BE2C (cell line): ENCODE measurements around the gene PHC3.
"Not testable (repeated sequence)": the region's sequence is repeated elsewhere in the genome, so short reads cannot be mapped to it uniquely, and the experiment has no call there.

Experiments used
- DNase-seq: peaks from one replicate; pipeline ENCODE4 v3.0.0-alpha.2; 2020
- H3K27me3 ChIP-seq: fragments of 250-450 bp; sonication (Bioruptor Pico); 2 replicates; pipeline ENCODE4 v1.5.1; 2020; ENCODE audit warnings: mild to moderate bottlenecking
- H3K36me3 ChIP-seq: fragments of 250-450 bp; sonication (Bioruptor Pico); 2 replicates; pipeline ENCODE4 v1.5.1; 2020; ENCODE audit warnings: mild to moderate bottlenecking
- H3K4me1 ChIP-seq: fragments of 250-450 bp; sonication (Bioruptor Pico); 2 replicates; pipeline ENCODE4 v1.5.1; 2020
- H3K4me3 ChIP-seq: 2 replicates; pipeline ENCODE4 v1.5.1; 2011; ENCODE audit warnings: low read depth, low read length
- H3K9me3 ChIP-seq: fragments of 250-450 bp; sonication (Bioruptor Pico); 2 replicates; pipeline ENCODE4 v1.5.1; 2020
- CTCF ChIP-seq: IDR thresholded peaks from 2 replicates; pipeline ENCODE4 v1.5.1; 2012; ENCODE audit warnings: mild to moderate bottlenecking, low read depth, low read length

PHC3 gene

DNA sequence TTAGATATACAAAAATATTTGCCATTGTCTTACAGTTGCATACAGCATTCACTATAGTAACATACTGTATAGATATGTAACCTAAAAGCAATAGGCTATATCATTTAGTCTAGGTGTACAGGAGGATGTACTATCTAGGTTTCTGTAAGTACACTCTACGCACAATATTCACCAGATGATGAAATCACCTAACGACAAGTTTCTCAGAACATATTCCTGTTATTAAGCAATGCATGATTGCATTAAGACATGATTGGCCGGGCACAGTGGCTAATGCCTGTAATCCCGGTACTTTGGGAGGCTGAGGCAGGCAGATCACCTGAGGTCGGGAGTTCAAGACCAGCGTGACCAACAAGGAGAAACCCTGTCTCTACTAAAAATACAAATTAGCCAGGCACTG, 26.2 kb upstream of the PHC3 start:
- H3K4me1 ChIP-seq = peaks cover 3% of the 10 kb centered on the region; the same call in 1 of the 2 replicates
- no peaks in the 10 kb centered on the region for H3K36me3 ChIP-seq
- H3K4me3 ChIP-seq = no peak overlapping the region
- no peaks in the 10 kb centered on the region for H3K9me3 ChIP-seq
- TF ChIP-seq CTCF = no peak
- no peaks in the 10 kb centered on the region for H3K27me3 ChIP-seq
- DNase-seq = no peak

DNA sequence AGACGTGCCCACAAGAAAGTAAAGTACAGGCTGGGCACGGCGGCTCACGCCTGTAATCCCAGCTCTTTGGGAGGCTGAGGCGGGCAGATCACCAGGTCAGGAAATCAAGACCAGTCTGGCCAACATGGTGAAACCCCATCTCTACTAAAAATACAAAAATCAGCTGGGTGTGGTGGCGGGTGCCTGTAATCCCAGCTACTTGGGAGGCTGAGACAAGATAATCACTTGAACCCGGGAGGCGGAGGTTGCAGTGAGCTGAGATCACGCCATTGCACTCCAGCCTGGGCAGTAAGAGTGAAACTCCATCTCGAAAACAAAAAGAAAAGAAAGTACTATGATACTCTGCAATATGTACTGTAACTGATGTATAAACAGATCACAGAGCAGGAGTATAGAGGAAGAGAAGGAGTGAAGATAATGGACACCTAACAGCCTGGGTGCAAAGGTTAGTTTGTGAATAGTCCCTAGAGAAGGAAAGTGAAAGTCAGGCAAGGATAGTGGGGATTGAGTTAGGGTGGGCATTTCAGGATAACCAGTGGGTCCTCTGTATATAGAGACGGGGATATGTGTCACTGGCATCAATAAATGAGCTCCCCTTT, 24.7 kb upstream of the PHC3 start:
- not testable (repeated sequence) for DNase-seq, H3K4me3 ChIP-seq, H3K36me3 ChIP-seq, H3K9me3 ChIP-seq, H3K27me3 ChIP-seq, H3K4me1 ChIP-seq

DNA sequence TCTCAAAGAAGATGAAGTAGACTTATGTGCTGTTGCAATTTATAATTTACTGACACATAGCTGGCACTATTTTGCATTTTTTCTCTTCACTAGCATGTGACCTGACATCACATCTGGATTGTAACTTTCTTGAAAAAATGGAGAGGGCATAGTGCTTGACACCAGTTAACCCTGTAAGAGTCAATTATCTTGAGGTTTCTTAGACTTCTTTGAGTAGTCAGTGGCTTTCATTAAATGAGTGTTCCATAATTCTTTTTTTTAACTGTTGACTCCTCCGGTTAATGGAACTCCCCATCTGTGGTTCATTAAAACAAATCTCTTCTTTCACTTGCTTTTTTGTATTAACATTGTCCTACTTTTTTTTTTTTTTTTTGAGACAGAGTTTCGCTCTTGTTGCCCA, 23.8 kb upstream of the PHC3 start:
- Histone ChIP-seq H3K27me3 (no peaks in the 10 kb centered on the region), H3K4me1 (peaks cover 3% of the 10 kb centered on the region; the same call in 1 of the 2 replicates), H3K36me3 (no peaks in the 10 kb centered on the region), H3K4me3 (no peak overlapping the region), H3K9me3 (no peaks in the 10 kb centered on the region)
- DNase-seq = no peak
- TF ChIP-seq CTCF = no peak

DNA sequence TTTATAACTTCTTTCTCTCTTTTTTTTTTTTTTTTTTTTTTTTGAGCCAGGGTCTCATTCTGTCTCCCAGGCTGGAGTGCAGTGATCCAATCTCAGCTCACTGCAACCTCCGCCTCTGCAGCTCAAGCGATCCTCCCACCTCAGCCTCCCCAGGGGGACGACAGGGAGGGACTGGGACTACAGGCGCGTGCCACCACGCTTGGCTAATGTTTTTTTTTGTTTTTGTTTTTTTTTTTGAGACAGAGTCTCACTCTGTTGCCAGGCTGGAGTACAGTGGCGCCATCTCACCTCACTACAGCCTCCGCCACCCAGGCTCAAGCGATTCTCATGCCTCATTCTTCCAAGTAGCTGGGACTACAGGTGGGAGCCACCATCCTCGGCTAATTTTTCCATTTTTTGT, 23.0 kb upstream of the PHC3 start:
- no peak for TF ChIP-seq CTCF
- no peaks in the 10 kb centered on the region for H3K9me3 ChIP-seq
- H3K27me3 ChIP-seq = no peaks in the 10 kb centered on the region; the same call in 1 of the 2 replicates
- H3K36me3 ChIP-seq = no peaks in the 10 kb centered on the region
- peaks cover 3% of the 10 kb centered on the region; the same call in 1 of the 2 replicates for H3K4me1 ChIP-seq
- no peak for DNase-seq
- H3K4me3 ChIP-seq = no peak overlapping the region

- Histone ChIP-seq H3K27me3 (peaks cover 3% of the 10 kb centered on the region), H3K4me1 (peaks cover 3% of the 10 kb centered on the region; the same call in 1 of the 2 replicates), H3K4me3 (no peak overlapping the region), H3K9me3 (no peaks in the 10 kb centered on the region), H3K36me3 (no peaks in the 10 kb centered on the region)
- no peak for TF ChIP-seq CTCF
- DNase-seq = no peak
Measured at GRCh38 chr3:170204023-170204472, 22.5 kb upstream of the PHC3 start.

- no peak for TF ChIP-seq CTCF
- Histone ChIP-seq H3K27me3 (peaks cover 5% of the 10 kb centered on the region), H3K4me1 (peaks cover 3% of the 10 kb centered on the region; the same call in 1 of the 2 replicates), H3K9me3 (no peaks in the 10 kb centered on the region), H3K4me3 (no peak overlapping the region), H3K36me3 (no peaks in the 10 kb centered on the region)
- DNase-seq = no peak
Measured at GRCh38 chr3:170203457-170203856, 21.9 kb upstream of the PHC3 start.
